ENCODE data around the gene RASA4B. TPM values are rescaled to one million over a fixed set of nuclear protein-coding genes. Genes with fewer than 3 reads are reported as not detected.

RASA4B gene
- total RNA-seq, 1 experiment from 2014 or later, result 6.0 TPM

- H3K36me3 ChIP-seq (ENCODE audit: control insufficient read depth in 1 of 2, insufficient read depth in 2 of 2, low read length in 2 of 2), result no peaks in the 10 kb centered on the region; a peak in 1 of 4 replicates
- no TSS peak for BruUV-seq (replicated peaks)
- H3K27me3 ChIP-seq (ENCODE audit: insufficient read depth, low read length), result no peaks in the 10 kb centered on the region
- H3K27ac ChIP-seq (ENCODE audit: low read depth, low read length), result peak within 1 kb of the TSS; percentile 52; the same call in 1 of the 2 replicates
- ATAC-seq (peak; percentile 78), DNase-seq (ENCODE audit: low read depth, low spot score) (no peak)
- H2AFZ ChIP-seq (ENCODE audit: low read depth, low read length, poor library complexity, severe bottlenecking), result no peak within 1 kb of the TSS
- H3K9me3 ChIP-seq (ENCODE audit: control insufficient read depth in 1 of 2, insufficient read depth in 1 of 2, low read depth in 1 of 2, low read length in 2 of 2), result no peaks in the 10 kb centered on the region
- CTCF ChIA-PET, result interaction anchor here (0.7 kb wide), 1 partner anchor 398 kb away, joined by 3 read pairs; no protein-coding TSS in a partner anchor
- TF ChIP-seq ZFX (IDR thresholded peaks at IDR 0.05) (0 out of 2 replicates have a peak, but pooled peaks have one; percentile 31), EGR1 (IDR thresholded peaks at IDR 0.05; ENCODE audit: low read depth) (peak; percentile 51; the same call in 1 of the 2 replicates), FOSL1 (IDR thresholded peaks at IDR 0.05; ENCODE audit: low read depth) (no peak)
- peak within 1 kb of the TSS; percentile 73 for H3K9ac ChIP-seq (ENCODE audit: low read length)
- peaks cover 17 to 43% of the 10 kb centered on the region in 2 experiments for H3K4me1 ChIP-seq (ENCODE audit: control insufficient read depth in 1 of 2, insufficient read depth in 2 of 2, low read length in 2 of 2)
- H3K4me3 ChIP-seq (replicated peaks in 1 of 2; ENCODE audit: low read depth in 1 of 2, low read length in 2 of 2), result peak within 1 kb of the TSS; percentile 55 to 70
- peak within 1 kb of the TSS; percentile 92 for H3K4me2 ChIP-seq (ENCODE audit: low read length)
- H3K9me2 ChIP-seq (ENCODE audit: insufficient read depth), result no peaks in the 10 kb centered on the region
- POLR2A ChIA-PET, result no interaction called here
- no peaks in the 10 kb centered on the region; the same call in 1 of the 2 replicates for H3K79me2 ChIP-seq (ENCODE audit: insufficient read depth, low read length)
- no peaks in the 10 kb centered on the region for H4K20me1 ChIP-seq (ENCODE audit: insufficient read depth)
- RAD21 ChIA-PET (ENCODE audit: low non-redundant PET in 1 of 2, low total read pairs in 2 of 2, uncharacterized antibody in 2 of 2, unreplicated experiment in 2 of 2), result no interaction called here
- intact Hi-C loops (cut with micrococcal nuclease), result no loop called here
These were observed 84.1 kb downstream of the RASA4B start, which contains the start of gene ORAI2 for GRCh38 chr7:102433219-102434038. TSS of gene ORAI2 (plus strand) at chr7:102433575. CDS start at chr7:102438957, 5,382 bp downstream.

Small RNAs within 50 kb of the gene (microRNA-seq; reads per million reads assigned to microRNA genes)
- 4.8 reads per million, percentile 9 among the genes with 10 or more reads in this experiment for gene MIR4467 (ENCODE audit: borderline number of aligned reads)
- gene MIR5090 (ENCODE audit: borderline number of aligned reads), result 4.4 reads per million, percentile 6 among the genes with 10 or more reads in this experiment

Other genes starting within 250 kb of the RASA4B start
- gene SH2B2, start 230.9 kb downstream of the RASA4B start, total RNA-seq (2021; ENCODE audit: unreplicated experiment), result 11.8 TPM
- gene SPDYE6, start 161.3 kb downstream of the RASA4B start, total RNA-seq (2021; ENCODE audit: unreplicated experiment), result not detected
- gene PRKRIP1, start 121.4 kb downstream of the RASA4B start, total RNA-seq (2021; ENCODE audit: unreplicated experiment), result 23.0 TPM
- 13.2 TPM for gene ORAI2, start 84.2 kb downstream of the RASA4B start, total RNA-seq (2021; ENCODE audit: unreplicated experiment)
- 14.9 TPM for gene ALKBH4, start 52.9 kb downstream of the RASA4B start, total RNA-seq (2021; ENCODE audit: unreplicated experiment)
- gene LRWD1, start 52.8 kb downstream of the RASA4B start, total RNA-seq (2021; ENCODE audit: unreplicated experiment), result 39.5 TPM
- gene POLR2J, start 38.9 kb downstream of the RASA4B start, total RNA-seq (2021; ENCODE audit: unreplicated experiment), result 54.9 TPM
- gene UPK3BL2, start 25.9 kb upstream of the RASA4B start, total RNA-seq (2021; ENCODE audit: unreplicated experiment), result 7.0 TPM
- not detected for gene SPDYE2, start 33.4 kb upstream of the RASA4B start, total RNA-seq (2021; ENCODE audit: unreplicated experiment)
- 14.0 TPM for gene POLR2J3, start 54.8 kb upstream of the RASA4B start, total RNA-seq (2021; ENCODE audit: unreplicated experiment)
- gene RASA4, start 99.0 kb upstream of the RASA4B start, total RNA-seq (2021; ENCODE audit: unreplicated experiment), result 18.3 TPM
- 7.1 TPM for gene UPK3BL1, start 125.0 kb upstream of the RASA4B start, total RNA-seq (2021; ENCODE audit: unreplicated experiment)
- not detected for gene SPDYE2B, start 132.5 kb upstream of the RASA4B start, total RNA-seq (2021; ENCODE audit: unreplicated experiment)
- 6.2 TPM for gene POLR2J2, start 153.9 kb upstream of the RASA4B start, total RNA-seq (2021; ENCODE audit: unreplicated experiment)
- gene FAM185A, start 231.2 kb upstream of the RASA4B start, total RNA-seq (2021; ENCODE audit: unreplicated experiment), result 8.0 TPM